Measurements from ENCODE around the gene MRPS2.
"Not testable (repeated sequence)": the region's sequence is repeated elsewhere in the genome, so short reads cannot be mapped to it uniquely, and the experiment has no call there.

Gene MRPS2

GRCh38 chr9:135500525-135501260 lies at the start of gene MRPS2:
Gene MRPS2, plus strand, starts transcription at chr9:135500682. Its CDS starts 29 bp downstream, at chr9:135500711.
- peak; percentile 66 to 73 for DNase-seq (ENCODE audit: low read depth in 2 of 2)

- no peak for DNase-seq (ENCODE audit: low read depth in 2 of 2)
These were observed 49.5 kb upstream of the MRPS2 start for GRCh38 chr9:135450956-135451355.

- not testable (repeated sequence) for DNase-seq (ENCODE audit: low read depth in 2 of 2)
These were observed 48.6 kb upstream of the MRPS2 start for GRCh38 chr9:135451909-135452308.

- DNase-seq (ENCODE audit: low read depth in 2 of 2) = no peak
These were observed 45.7 kb upstream of the MRPS2 start for GRCh38 chr9:135454737-135455136.

GRCh38 chr9:135455401-135456030 lies 45.0 kb upstream of the MRPS2 start:
- no peak for DNase-seq (ENCODE audit: low read depth in 2 of 2)

GRCh38 chr9:135456436-135457104 lies 43.9 kb upstream of the MRPS2 start:
- no peak for DNase-seq (ENCODE audit: low read depth in 2 of 2)

GRCh38 chr9:135458478-135458877 lies 42.0 kb upstream of the MRPS2 start:
- DNase-seq (ENCODE audit: low read depth in 2 of 2) = not testable (repeated sequence)

- DNase-seq (ENCODE audit: low read depth in 2 of 2) = no peak
These were observed 38.5 kb upstream of the MRPS2 start for GRCh38 chr9:135461936-135462335.

- no peak for DNase-seq (ENCODE audit: low read depth in 2 of 2)
These were observed 37.3 kb upstream of the MRPS2 start for GRCh38 chr9:135463140-135463539.

- no peak for DNase-seq (ENCODE audit: low read depth in 2 of 2)
These were observed 36.3 kb upstream of the MRPS2 start for GRCh38 chr9:135464181-135464580.

GRCh38 chr9:135468854-135469521 lies 31.5 kb upstream of the MRPS2 start:
- DNase-seq (ENCODE audit: low read depth in 2 of 2) = no peak

GRCh38 chr9:135471791-135472640 lies 28.5 kb upstream of the MRPS2 start:
- no peak for DNase-seq (ENCODE audit: low read depth in 2 of 2)

GRCh38 chr9:135473972-135474543 lies 26.4 kb upstream of the MRPS2 start:
- DNase-seq (ENCODE audit: low read depth in 2 of 2) = no peak

GRCh38 chr9:135474915-135475314 lies 25.6 kb upstream of the MRPS2 start:
- DNase-seq (ENCODE audit: low read depth in 2 of 2) = no peak

GRCh38 chr9:135476561-135477355 lies 23.7 kb upstream of the MRPS2 start:
- DNase-seq (ENCODE audit: low read depth in 2 of 2) = no peak

GRCh38 chr9:135478191-135478590 lies 22.3 kb upstream of the MRPS2 start:
- no peak for DNase-seq (ENCODE audit: low read depth in 2 of 2)

- DNase-seq (ENCODE audit: low read depth in 2 of 2) = no peak
These were observed 21.5 kb upstream of the MRPS2 start for GRCh38 chr9:135478829-135479468.

GRCh38 chr9:135479469-135480052 lies 20.9 kb upstream of the MRPS2 start, which contains the start of gene PPP1R26:
Gene PPP1R26, plus strand, starts transcription at chr9:135479782. Its CDS starts 4,729 bp downstream, at chr9:135484511.
- DNase-seq (ENCODE audit: low read depth in 2 of 2) = no peak
